Activated T-helper 2 cell treated with anti-CD3 and anti-CD28 coated beads, Interferon-gamma antibody, Interleukin-2, Interleukin-4, amounts not matched to agents 10 μg/mL and 5 μg/mL and 100 μg/mL, durations not matched to agents 14 hours and 24 hours and 36 hours (primary cell): ENCODE measurements around the gene IL17RB. TPM values are rescaled to one million over a fixed set of nuclear protein-coding genes. Genes with fewer than 3 reads are reported as not detected.

ENCODE experiments used
- DNase-seq: peaks from one replicate; pipeline ENCODE4 v3.0.0; 2021; ENCODE audit warnings: low spot score
- H3K27ac Mint-ChIP-seq: one replicate; pipeline ENCODE4 v1.8.0; 2021; ENCODE audit warnings: mixed read lengths
- H3K27me3 Mint-ChIP-seq: one replicate; pipeline ENCODE4 v1.8.0; 2021; ENCODE audit warnings: low read depth, mixed read lengths
- H3K36me3 Mint-ChIP-seq: one replicate; pipeline ENCODE4 v1.8.0; 2021; ENCODE audit warnings: low read depth, mixed read lengths
- H3K4me1 Mint-ChIP-seq: one replicate; pipeline ENCODE4 v1.8.0; 2021; ENCODE audit warnings: low read depth, mixed read lengths
- H3K4me3 Mint-ChIP-seq: one replicate; pipeline ENCODE4 v1.8.0; 2021; ENCODE audit warnings: low read depth, mild to moderate bottlenecking, moderate library complexity, mixed read lengths
- H3K9me3 Mint-ChIP-seq: one replicate; pipeline ENCODE4 v1.8.0; 2021; ENCODE audit warnings: mixed read lengths
- intact Hi-C: fragments of 100-400 bp; cut with micrococcal nuclease; formaldehyde crosslinking; loops from one replicate; pipeline ENCODE4 v1.15.1; 2023
- total RNA-seq: library from RNA; stranded (reverse); gene quantifications from 2 replicates; pipeline ENCODE4 v1.2.3, GENCODE V29; 2022

Gene IL17RB
- total RNA-seq, 1 donor from 2014 or later: 33.3 TPM

- intact Hi-C loops: no loop called here
- DNase-seq: no peak
- peaks cover 2% of the 10 kb centered on the region for H3K4me1 Mint-ChIP-seq
- no peaks in the 10 kb centered on the region for H3K9me3 Mint-ChIP-seq
- no peaks in the 10 kb centered on the region for H3K36me3 Mint-ChIP-seq
- peaks cover 5% of the 10 kb centered on the region for H3K27me3 Mint-ChIP-seq
- no peak overlapping the region for H3K4me3 Mint-ChIP-seq
- H3K27ac Mint-ChIP-seq: no peak overlapping the region
These were observed 39.9 kb upstream of the IL17RB start for GRCh38 chr3:53806182-53807116.

- no peak for DNase-seq
- H3K4me3 Mint-ChIP-seq: no peak overlapping the region
- peaks cover 5% of the 10 kb centered on the region for H3K27me3 Mint-ChIP-seq
- H3K27ac Mint-ChIP-seq: no peak overlapping the region
- no peaks in the 10 kb centered on the region for H3K36me3 Mint-ChIP-seq
- no peaks in the 10 kb centered on the region for H3K9me3 Mint-ChIP-seq
- intact Hi-C loops: no loop called here
- peaks cover 2% of the 10 kb centered on the region for H3K4me1 Mint-ChIP-seq
These were observed 39.1 kb upstream of the IL17RB start for GRCh38 chr3:53807117-53807810.

- DNase-seq: no peak
- Mint-ChIP-seq H3K9me3 (no peaks in the 10 kb centered on the region), H3K27ac (no peak overlapping the region)
These were observed 37.9 kb upstream of the IL17RB start for GRCh38 chr3:53808496-53808895.

GRCh38 chr3:53809267-53809666, 37.1 kb upstream of the IL17RB start:
- Mint-ChIP-seq H3K9me3 (no peaks in the 10 kb centered on the region), H3K4me1 (peaks cover 2% of the 10 kb centered on the region), H3K27ac (no peak overlapping the region), H3K4me3 (no peak overlapping the region), H3K36me3 (no peaks in the 10 kb centered on the region), H3K27me3 (peaks cover 5% of the 10 kb centered on the region)
- intact Hi-C loops: no loop called here
- no peak for DNase-seq

More at GRCh38 chr3:53808496-53808895, 37.9 kb upstream of the IL17RB start:
- intact Hi-C loops: no loop called here
- Mint-ChIP-seq H3K27me3 (peaks cover 5% of the 10 kb centered on the region), H3K4me3 (no peak overlapping the region), H3K36me3 (no peaks in the 10 kb centered on the region), H3K4me1 (peaks cover 2% of the 10 kb centered on the region)

- Mint-ChIP-seq H3K27me3 (peaks cover 5% of the 10 kb centered on the region), H3K36me3 (no peaks in the 10 kb centered on the region), H3K4me1 (peaks cover 1% of the 10 kb centered on the region), H3K9me3 (no peaks in the 10 kb centered on the region), H3K27ac (no peak overlapping the region), H3K4me3 (no peak overlapping the region)
- intact Hi-C loops: no loop called here
- no peak for DNase-seq
These were observed 36.5 kb upstream of the IL17RB start for GRCh38 chr3:53809764-53810400.

GRCh38 chr3:53811143-53811927, 35.0 kb upstream of the IL17RB start:
- intact Hi-C loops: no loop called here
- Mint-ChIP-seq H3K36me3 (no peaks in the 10 kb centered on the region), H3K27me3 (no peaks in the 10 kb centered on the region), H3K4me1 (peaks cover 1% of the 10 kb centered on the region), H3K4me3 (no peak overlapping the region), H3K27ac (no peak overlapping the region), H3K9me3 (no peaks in the 10 kb centered on the region)
- no peak for DNase-seq

- no peak overlapping the region for H3K27ac Mint-ChIP-seq
- no peaks in the 10 kb centered on the region for H3K36me3 Mint-ChIP-seq
- DNase-seq: no peak
- H3K27me3 Mint-ChIP-seq: no peaks in the 10 kb centered on the region
- no peaks in the 10 kb centered on the region for H3K9me3 Mint-ChIP-seq
- intact Hi-C loops: no loop called here
- no peaks in the 10 kb centered on the region for H3K4me1 Mint-ChIP-seq
- H3K4me3 Mint-ChIP-seq: no peak overlapping the region
These were observed 33.9 kb upstream of the IL17RB start for GRCh38 chr3:53812434-53812833.

GRCh38 chr3:53813229-53813628, 33.1 kb upstream of the IL17RB start:
- Mint-ChIP-seq H3K4me1 (peaks cover 5% of the 10 kb centered on the region), H3K4me3 (no peak overlapping the region), H3K36me3 (peaks cover 4% of the 10 kb centered on the region), H3K27me3 (peaks cover 2% of the 10 kb centered on the region), H3K27ac (no peak overlapping the region), H3K9me3 (no peaks in the 10 kb centered on the region)
- DNase-seq: no peak
- intact Hi-C loops: no loop called here

- peaks cover 4% of the 10 kb centered on the region for H3K36me3 Mint-ChIP-seq
- peaks cover 2% of the 10 kb centered on the region for H3K27me3 Mint-ChIP-seq
- H3K9me3 Mint-ChIP-seq: no peaks in the 10 kb centered on the region
- H3K27ac Mint-ChIP-seq: no peak overlapping the region
- no peak overlapping the region for H3K4me3 Mint-ChIP-seq
- DNase-seq: no peak
- peaks cover 5% of the 10 kb centered on the region for H3K4me1 Mint-ChIP-seq
- intact Hi-C loops: no loop called here
These were observed 32.5 kb upstream of the IL17RB start for GRCh38 chr3:53813876-53814275.

- Mint-ChIP-seq H3K4me1 (peaks cover 5% of the 10 kb centered on the region), H3K9me3 (no peaks in the 10 kb centered on the region), H3K36me3 (peaks cover 4% of the 10 kb centered on the region), H3K4me3 (no peak overlapping the region), H3K27ac (no peak overlapping the region), H3K27me3 (peaks cover 2% of the 10 kb centered on the region)
- no peak for DNase-seq
- intact Hi-C loops: no loop called here
These were observed 31.3 kb upstream of the IL17RB start for GRCh38 chr3:53815067-53815466.

GRCh38 chr3:53815651-53816050, 30.7 kb upstream of the IL17RB start:
- intact Hi-C loops: no loop called here
- H3K27ac Mint-ChIP-seq: no peak overlapping the region
- no peak for DNase-seq
- H3K4me3 Mint-ChIP-seq: no peak overlapping the region
- peaks cover 5% of the 10 kb centered on the region for H3K4me1 Mint-ChIP-seq
- H3K27me3 Mint-ChIP-seq: peaks cover 2% of the 10 kb centered on the region
- peaks cover 4% of the 10 kb centered on the region for H3K36me3 Mint-ChIP-seq
- no peaks in the 10 kb centered on the region for H3K9me3 Mint-ChIP-seq

GRCh38 chr3:53816425-53816824, 29.9 kb upstream of the IL17RB start:
- Mint-ChIP-seq H3K36me3 (peaks cover 4% of the 10 kb centered on the region), H3K27ac (no peak overlapping the region), H3K27me3 (peaks cover 2% of the 10 kb centered on the region), H3K4me3 (no peak overlapping the region), H3K9me3 (no peaks in the 10 kb centered on the region), H3K4me1 (peaks cover 5% of the 10 kb centered on the region)
- DNase-seq: no peak
- intact Hi-C loops: no loop called here
